H9 (cell line): ENCODE results near the gene AFAP1L2. TPM values are rescaled to one million over a fixed set of nuclear protein-coding genes. Genes with fewer than 3 reads are reported as not detected.

Source experiments
- DNase-seq: peaks from one replicate; pipeline ENCODE4 v3.0.0-alpha.2; 2017
- H2AFZ ChIP-seq: one replicate; pipeline ENCODE4 v1.6.1; 2013; ENCODE audit warnings: mild to moderate bottlenecking, low read length, control low read depth, moderate library complexity
- H2AK5ac ChIP-seq: 2 replicates; pipeline ENCODE4 v1.6.1; 2013; ENCODE audit warnings: low read length, control low read depth, mixed read lengths; ENCODE audit not compliant: insufficient read length
- H2BK120ac ChIP-seq: one replicate; pipeline ENCODE4 v1.6.1; 2013; ENCODE audit warnings: low read depth, mild to moderate bottlenecking, low read length, control low read depth, inconsistent platforms; ENCODE audit not compliant: poor library complexity, severe bottlenecking
- H2BK12ac ChIP-seq: 2 replicates; pipeline ENCODE4 v1.6.1; 2013; ENCODE audit warnings: low read length, control low read depth, mixed read lengths, low read depth; ENCODE audit not compliant: insufficient read length
- H2BK15ac ChIP-seq: 2 replicates; pipeline ENCODE4 v1.6.1; 2013; ENCODE audit warnings: low read depth, low read length, control low read depth
- H2BK20ac ChIP-seq: one replicate; pipeline ENCODE4 v1.6.1; 2013; ENCODE audit warnings: low read depth, mild to moderate bottlenecking, low read length, control low read depth, inconsistent platforms; ENCODE audit not compliant: poor library complexity, severe bottlenecking
- H2BK5ac ChIP-seq: 2 replicates; pipeline ENCODE4 v1.6.1; 2013; ENCODE audit warnings: low read length, control low read depth, mixed read lengths; ENCODE audit not compliant: insufficient read length
- H3K14ac ChIP-seq: 2 replicates; pipeline ENCODE4 v1.6.1; 2013; ENCODE audit warnings: low read length, control low read depth; ENCODE audit not compliant: insufficient read depth
- H3K18ac ChIP-seq: 2 replicates; pipeline ENCODE4 v1.6.1; 2013; ENCODE audit warnings: low read depth, mild to moderate bottlenecking, mixed read lengths, low read length, control low read depth; ENCODE audit not compliant: insufficient read length
- H3K23ac ChIP-seq: 2 replicates; pipeline ENCODE4 v1.6.1; 2013; ENCODE audit warnings: low read length, control low read depth, mixed read lengths, low read depth; ENCODE audit not compliant: insufficient read length
- H3K23me2 ChIP-seq: 2 replicates; pipeline ENCODE4 v1.6.1; 2013; ENCODE audit warnings: low read depth, mild to moderate bottlenecking, mixed read lengths, low read length, control low read depth; ENCODE audit not compliant: insufficient read length, poor library complexity, severe bottlenecking
- H3K27ac ChIP-seq: 2 replicates; pipeline ENCODE4 v1.5.1; 2013; ENCODE audit warnings: low read length, control low read depth, mixed read lengths, low read depth; ENCODE audit not compliant: insufficient read length
- H3K27me3 ChIP-seq: 2 replicates; pipeline ENCODE4 v1.6.1; 2013; ENCODE audit warnings: low read length, control low read depth, inconsistent platforms; ENCODE audit not compliant: insufficient read depth
- H3K4ac ChIP-seq: 2 replicates; pipeline ENCODE4 v1.6.1; 2013; ENCODE audit warnings: low read depth, mild to moderate bottlenecking, control low read depth, inconsistent platforms, low read length, moderate library complexity
- H3K4me1 ChIP-seq: 2 replicates; pipeline ENCODE4 v1.6.1; 2013; ENCODE audit warnings: low read length, control low read depth, inconsistent platforms; ENCODE audit not compliant: insufficient read depth
- H3K4me2 ChIP-seq: 2 replicates; pipeline ENCODE4 v1.6.1; 2013; ENCODE audit warnings: low read length, control low read depth, mixed read lengths; ENCODE audit not compliant: insufficient read length, insufficient read depth
- H3K56ac ChIP-seq: 2 replicates; pipeline ENCODE4 v1.6.1; 2013; ENCODE audit warnings: low read depth, mild to moderate bottlenecking, mixed read lengths, low read length, control low read depth; ENCODE audit not compliant: insufficient read length
- H3K79me1 ChIP-seq: 2 replicates; pipeline ENCODE4 v1.6.1; 2013; ENCODE audit warnings: low read depth, mild to moderate bottlenecking, moderate library complexity, low read length, control low read depth, inconsistent platforms; ENCODE audit not compliant: insufficient read depth, poor library complexity, severe bottlenecking
- H3K79me2 ChIP-seq: 2 replicates; pipeline ENCODE4 v1.6.1; 2013; ENCODE audit warnings: low read length, control low read depth, inconsistent platforms; ENCODE audit not compliant: insufficient read depth
- H3K9ac ChIP-seq: 2 replicates; pipeline ENCODE4 v1.6.1; 2013; ENCODE audit warnings: low read length, control low read depth, mixed read lengths; ENCODE audit not compliant: insufficient read length; ENCODE audit errors: extremely low read depth
- H3K9me3 ChIP-seq: one replicate; pipeline ENCODE4 v1.6.1; 2013; ENCODE audit warnings: low read depth, low read length, inconsistent platforms; ENCODE audit not compliant: control insufficient read depth
- H3T11ph ChIP-seq: one replicate; pipeline ENCODE4 v1.6.1; 2013; ENCODE audit warnings: mild to moderate bottlenecking, low read length, control low read depth, inconsistent platforms
- H4K20me1 ChIP-seq: one replicate; pipeline ENCODE4 v1.6.1; 2013; ENCODE audit not compliant: control insufficient read depth, insufficient read length, insufficient read depth
- H4K5ac ChIP-seq: 2 replicates; pipeline ENCODE4 v1.6.1; 2013; ENCODE audit warnings: low read depth, mild to moderate bottlenecking, mixed read lengths, low read length, control low read depth; ENCODE audit not compliant: insufficient read length
- H4K8ac ChIP-seq: replicated peaks from 2 replicates; pipeline ENCODE4 v1.6.1; 2013; ENCODE audit warnings: low read length, control low read depth, mixed read lengths, low read depth; ENCODE audit not compliant: insufficient read length
- H4K91ac ChIP-seq: 2 replicates; pipeline ENCODE4 v1.6.1; 2013; ENCODE audit warnings: low read depth, mild to moderate bottlenecking, moderate library complexity, mixed read lengths, low read length, control low read depth; ENCODE audit not compliant: insufficient read length
- H3K27ac Mint-ChIP-seq, 3 experiments: 2 replicates in 2 of 3; 3 replicates in 1 of 3; pipeline ENCODE4 v1.8.0; 2020 to 2021; ENCODE audit warnings: mixed read lengths in 3 of 3, mild to moderate bottlenecking in 1 of 3, moderate library complexity in 1 of 3
- H3K27me3 Mint-ChIP-seq: 2 replicates; pipeline ENCODE4 v1.8.0; 2021; ENCODE audit warnings: low read depth, mild to moderate bottlenecking, moderate library complexity, mixed read lengths
- H3K36me3 Mint-ChIP-seq, 3 experiments: 2 replicates in 2 of 3; 3 replicates in 1 of 3; pipeline ENCODE4 v1.8.0; 2020 to 2021; ENCODE audit warnings: low read depth in 3 of 3, mixed read lengths in 3 of 3; ENCODE audit not compliant: insufficient read depth in 1 of 3
- H3K4me1 Mint-ChIP-seq, 2 experiments: 2 replicates each; pipeline ENCODE4 v1.8.0; 2020; ENCODE audit warnings: mixed read lengths in 2 of 2
- H3K4me3 Mint-ChIP-seq, 2 experiments: 2 replicates in 1 of 2; 3 replicates in 1 of 2; pipeline ENCODE4 v1.8.0; 2020 to 2021; ENCODE audit warnings: mild to moderate bottlenecking in 2 of 2, mixed read lengths in 2 of 2, moderate library complexity in 1 of 2
- H3K9me3 Mint-ChIP-seq, 2 experiments: 2 replicates in 1 of 2; 3 replicates in 1 of 2; pipeline ENCODE4 v1.8.0; 2020; ENCODE audit warnings: mild to moderate bottlenecking in 2 of 2, mixed read lengths in 2 of 2, moderate library complexity in 1 of 2
- CTCF ChIP-seq: fragments of 200-600 bp; sonication (generic); conservative IDR thresholded peaks from 3 replicates; pipeline ENCODE4 v1.8.0; 2021; ENCODE audit warnings: antibody characterized with exemption, mild to moderate bottlenecking
- WGBS: extraction: QIAGEN DNeasy Blood & Tissue Kit; methylation state at CpG from one replicate; pipeline ENCODE4 v1.1.7; 2013; ENCODE audit warnings: missing lambda C conversion rate, low lambda C conversion rate, mixed read lengths; ENCODE audit not compliant: insufficient read length; ENCODE audit errors: extremely low coverage; 5-methylcytosine and 5-hydroxymethylcytosine counted together
- total RNA-seq: library from RNA; stranded (reverse); gene quantifications from 2 replicates; pipeline ENCODE4 v1.2.1, GENCODE V29; 2021

AFAP1L2 gene
- total RNA-seq, 1 experiment from 2014 or later: 0.77 TPM

DNA sequence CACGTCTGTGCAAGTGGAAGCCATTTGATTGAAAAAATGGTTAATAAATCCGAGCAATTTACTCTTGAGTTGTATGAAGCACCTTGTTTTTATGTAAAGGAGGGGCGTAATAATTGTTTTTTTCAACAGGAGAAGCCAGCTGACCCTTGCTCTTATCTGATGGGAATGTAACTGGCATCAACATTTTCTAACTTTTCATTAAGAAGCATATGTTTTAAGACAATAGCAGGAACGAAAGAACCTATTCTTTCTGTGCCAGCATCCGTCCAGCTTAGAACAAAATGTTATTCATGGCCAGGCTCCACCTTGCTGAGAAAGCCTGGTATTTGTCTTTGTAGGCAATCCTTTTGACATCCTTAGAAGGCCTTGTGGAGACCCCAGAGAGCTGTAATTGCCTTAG lies 22.2 kb upstream of the AFAP1L2 start:
- no peaks in the 10 kb centered on the region for H3K27me3 Mint-ChIP-seq
- H3K36me3 Mint-ChIP-seq: no peaks in the 10 kb centered on the region
- Histone ChIP-seq H4K20me1 (no peaks in the 10 kb centered on the region), H3K79me1 (no peaks in the 10 kb centered on the region), H3K14ac (no peak overlapping the region), H2BK15ac (no peak overlapping the region), H3K27ac (no peak overlapping the region), H4K91ac (no peak overlapping the region), H2AK5ac (no peak overlapping the region), H2BK5ac (no peak overlapping the region), H3K56ac (no peak overlapping the region), H4K5ac (no peak overlapping the region), H2BK20ac (no peak overlapping the region), H3K4me2 (no peak overlapping the region), H3K23ac (no peak overlapping the region), H3K79me2 (no peaks in the 10 kb centered on the region), H3K9me3 (no peaks in the 10 kb centered on the region), H3T11ph (no peak overlapping the region), H2BK12ac (no peak overlapping the region), H3K18ac (no peak overlapping the region), H2BK120ac (no peak overlapping the region), H3K23me2 (no peaks in the 10 kb centered on the region), H2AFZ (no peak overlapping the region), H3K4me1 (no peaks in the 10 kb centered on the region), H4K8ac (no peak overlapping the region), H3K27me3 (no peaks in the 10 kb centered on the region; the same call in 1 of the 2 replicates), H3K4ac (no peak overlapping the region), H3K9ac (no peak overlapping the region)
- no peak overlapping the region for H3K4me3 Mint-ChIP-seq
- H3K27ac Mint-ChIP-seq: no peak overlapping the region
- no peak for DNase-seq
- no peaks in the 10 kb centered on the region for H3K9me3 Mint-ChIP-seq
- WGBS: no CpG with 5 or more reads among the region's 5 CpGs
- TF ChIP-seq CTCF: no peak
- peaks cover 3 to 12% of the 10 kb centered on the region in 2 experiments for H3K4me1 Mint-ChIP-seq
